SK-N-SH treated with all-trans-retinoic acid at 6 μM for 48 hours (cell line): ENCODE data around the gene HAPSTR1.

ENCODE experiments used
- ARNTL ChIP-seq: fragments of 450-650 bp; formaldehyde crosslinking; IDR thresholded peaks from 2 replicates; pipeline ENCODE4 v1.5.0; 2020; ENCODE audit warnings: low read depth, mild to moderate bottlenecking, moderate library complexity, borderline replicate concordance
- CSDC2 ChIP-seq: fragments of 250-450 bp; sonication (Bioruptor Pico); IDR thresholded peaks from 2 replicates; pipeline ENCODE4 v1.5.0; 2020; ENCODE audit warnings: mild to moderate bottlenecking, moderate library complexity
- GLIS3 ChIP-seq: fragments of 250-450 bp; sonication (Bioruptor Pico); IDR thresholded peaks from 2 replicates; pipeline ENCODE4 v1.5.0; 2020; ENCODE audit warnings: mild to moderate bottlenecking, moderate library complexity
- ISL1 ChIP-seq: fragments of 250-450 bp; sonication (Bioruptor Pico); IDR thresholded peaks from 2 replicates; pipeline ENCODE4 v2.1.2; 2022; ENCODE audit warnings: mild to moderate bottlenecking, moderate library complexity
- PATZ1 ChIP-seq: fragments of 250-450 bp; sonication (Bioruptor Pico); IDR thresholded peaks from 2 replicates; pipeline ENCODE4 v1.8.0; 2020; ENCODE audit warnings: mild to moderate bottlenecking, moderate library complexity, borderline replicate concordance
- POU6F1 ChIP-seq: fragments of 250-450 bp; sonication (Bioruptor Pico); IDR thresholded peaks from 2 replicates; pipeline ENCODE4 v1.8.0; 2021; ENCODE audit warnings: low read depth, mild to moderate bottlenecking, moderate library complexity, borderline replicate concordance
- PPARA ChIP-seq: fragments of 250-450 bp; sonication (Bioruptor Pico); IDR thresholded peaks from 2 replicates; pipeline ENCODE4 v1.5.0; 2020; ENCODE audit warnings: mild to moderate bottlenecking, borderline replicate concordance
- TOX ChIP-seq: fragments of 250-450 bp; sonication (Bioruptor Pico); IDR thresholded peaks from 2 replicates; pipeline ENCODE4 v1.8.0; 2021; ENCODE audit warnings: mild to moderate bottlenecking, moderate library complexity, borderline replicate concordance
- TSHZ2 ChIP-seq: fragments of 250-450 bp; sonication (Bioruptor Pico); IDR thresholded peaks from 2 replicates; pipeline ENCODE4 v1.5.0; 2020; ENCODE audit warnings: mild to moderate bottlenecking, moderate library complexity
- ZFP30 ChIP-seq: fragments of 450-650 bp; formaldehyde crosslinking; IDR thresholded peaks from 2 replicates; pipeline ENCODE4 v1.5.0; 2022; ENCODE audit warnings: mild to moderate bottlenecking, moderate library complexity
- ZNF565 ChIP-seq: fragments of 450-650 bp; formaldehyde crosslinking; conservative IDR thresholded peaks from 2 replicates; pipeline ENCODE4 v1.5.0; 2020; ENCODE audit warnings: low read depth, mild to moderate bottlenecking, moderate library complexity
- ZNF70 ChIP-seq: fragments of 450-650 bp; formaldehyde crosslinking; IDR thresholded peaks from 2 replicates; pipeline ENCODE4 v1.5.0; 2020; ENCODE audit warnings: mild to moderate bottlenecking, moderate library complexity

- TF ChIP-seq ARNTL (CRISPR knock-in tag) (no peak), ISL1 (CRISPR knock-in tag) (no peak), PATZ1 (CRISPR knock-in tag) (no peak), ZNF70 (CRISPR knock-in tag) (no peak), CSDC2 (no peak), POU6F1 (no peak), TSHZ2 (CRISPR knock-in tag) (no peak), ZNF565 (CRISPR knock-in tag) (no peak), GLIS3 (no peak), ZFP30 (CRISPR knock-in tag) (no peak), PPARA (CRISPR knock-in tag) (no peak), TOX (CRISPR knock-in tag) (no peak)
These were observed 20.1 kb upstream of the HAPSTR1 start for GRCh38 chr16:9071377-9071776.
